Hepatocyte (in vitro differentiated cells): ENCODE data around the gene S100PBP. TPM values are rescaled to one million over a fixed set of nuclear protein-coding genes. Genes with fewer than 3 reads are reported as not detected.
"Not testable (repeated sequence)": the region's sequence is repeated elsewhere in the genome, so short reads cannot be mapped to it uniquely, and the experiment has no call there.

ENCODE experiments used
- DNase-seq: peaks from one replicate; pipeline ENCODE4 v3.0.0-alpha.2; 2016; ENCODE audit warnings: low spot score
- H2AFZ ChIP-seq: fragments of 200-600 bp; sonication (generic); 2 replicates; pipeline ENCODE4 v1.6.0; 2016; ENCODE audit warnings: antibody characterized with exemption, mild to moderate bottlenecking
- H3K27ac ChIP-seq: fragments of 200-600 bp; sonication (generic); 2 replicates; pipeline ENCODE4 v1.5.1; 2016; ENCODE audit warnings: mild to moderate bottlenecking
- H3K27me3 ChIP-seq: fragments of 200-600 bp; sonication (generic); 2 replicates; pipeline ENCODE4 v1.6.1; 2016
- H3K36me3 ChIP-seq: fragments of 200-600 bp; sonication (generic); replicated peaks from 2 replicates; pipeline ENCODE4 v1.5.1; 2016; ENCODE audit warnings: low read depth; ENCODE audit not compliant: insufficient read depth
- H3K4me1 ChIP-seq: fragments of 200-600 bp; sonication (generic); 2 replicates; pipeline ENCODE4 v1.5.1; 2016; ENCODE audit warnings: mild to moderate bottlenecking, moderate library complexity; ENCODE audit not compliant: insufficient read depth
- H3K4me2 ChIP-seq: fragments of 200-600 bp; sonication (generic); 2 replicates; pipeline ENCODE4 v1.6.0; 2016
- H3K4me3 ChIP-seq: fragments of 200-600 bp; sonication (generic); 2 replicates; pipeline ENCODE4 v1.5.1; 2016; ENCODE audit warnings: mild to moderate bottlenecking
- H3K79me2 ChIP-seq: fragments of 200-600 bp; sonication (generic); 2 replicates; pipeline ENCODE4 v1.6.0; 2017; ENCODE audit warnings: mild to moderate bottlenecking
- H3K9me2 ChIP-seq: fragments of 200-600 bp; sonication (generic); replicated peaks from 2 replicates; pipeline ENCODE4 v1.6.0; 2017; ENCODE audit warnings: mild to moderate bottlenecking; ENCODE audit not compliant: insufficient read depth
- H3K9me3 ChIP-seq: fragments of 200-600 bp; sonication (generic); 2 replicates; pipeline ENCODE4 v1.5.1; 2016; ENCODE audit warnings: low read depth, mild to moderate bottlenecking
- H4K20me1 ChIP-seq: fragments of 200-600 bp; sonication (generic); 2 replicates; pipeline ENCODE4 v1.6.0; 2016; ENCODE audit warnings: mild to moderate bottlenecking; ENCODE audit not compliant: insufficient read depth, poor library complexity, severe bottlenecking
- CTCF ChIP-seq: fragments of 200-600 bp; sonication (generic); IDR thresholded peaks from 2 replicates; pipeline ENCODE4 v1.5.1; 2016; ENCODE audit warnings: antibody characterized with exemption, mild to moderate bottlenecking; ENCODE audit not compliant: poor library complexity
- EZH2 ChIP-seq: fragments of 200-600 bp; sonication (generic); IDR thresholded peaks from 2 replicates; pipeline ENCODE4 v1.6.1; 2016; ENCODE audit warnings: antibody characterized with exemption, mild to moderate bottlenecking, borderline replicate concordance
- EZH2phosphoT487 ChIP-seq: fragments of 200-600 bp; sonication (generic); IDR thresholded peaks from one replicate; pipeline ENCODE4 v1.6.1; 2018; ENCODE audit warnings: antibody characterized with exemption, mild to moderate bottlenecking, low read depth, moderate library complexity; ENCODE audit not compliant: unreplicated experiment, severe bottlenecking
- WGBS: methylation state at CpG from one replicate; pipeline ENCODE4 v1.1.6; 2016; ENCODE audit warnings: low lambda C conversion rate; ENCODE audit errors: missing lambda C conversion rate; 5-methylcytosine and 5-hydroxymethylcytosine counted together
- polyA plus RNA-seq: library from polyadenylated mRNA; unstranded; fragments of >200 nt; fragmentation: Nextera tagmentation; extraction: Ambion mirVana; gene quantifications from 2 replicates; pipeline ENCODE4 v1.2.1, GENCODE V29; 2016
- total RNA-seq: library from RNA; depleted of rRNA; stranded (reverse); fragments of >200 nt; gene quantifications from 2 replicates; pipeline ENCODE4 v1.2.3, GENCODE V29; 2014

The S100PBP gene
- total and polyA plus RNA-seq, 2 experiments from 2014 or later: 10.7 to 41.5 TPM

- no peak overlapping the region for H3K4me3 ChIP-seq
- no peaks in the 10 kb centered on the region for H3K9me2 ChIP-seq
- H3K4me1 ChIP-seq: no peaks in the 10 kb centered on the region
- H3K4me2 ChIP-seq: no peak overlapping the region
- TF ChIP-seq EZH2 (no peak), EZH2phosphoT487 (no peak), CTCF (no peak)
- H2AFZ ChIP-seq: no peak overlapping the region
- H3K27ac ChIP-seq: no peak overlapping the region
- H3K36me3 ChIP-seq: no peaks in the 10 kb centered on the region
- no peaks in the 10 kb centered on the region for H4K20me1 ChIP-seq
- H3K9me3 ChIP-seq: no peaks in the 10 kb centered on the region
- no peaks in the 10 kb centered on the region for H3K79me2 ChIP-seq
- WGBS: 93% methylated on average over 3 of the region's 3 CpGs
- H3K27me3 ChIP-seq: no peaks in the 10 kb centered on the region
- no peak for DNase-seq
These were observed 32.6 kb upstream of the S100PBP start for GRCh38 chr1:32784817-32785216.

GRCh38 chr1:32786856-32787255, 30.6 kb upstream of the S100PBP start:
- H3K27me3 ChIP-seq: no peaks in the 10 kb centered on the region
- H3K27ac ChIP-seq: peak overlapping the region; percentile 51
- DNase-seq: no peak
- H3K9me3 ChIP-seq: no peaks in the 10 kb centered on the region
- no peak overlapping the region for H3K4me2 ChIP-seq
- no peaks in the 10 kb centered on the region for H3K79me2 ChIP-seq
- H4K20me1 ChIP-seq: no peaks in the 10 kb centered on the region
- H3K36me3 ChIP-seq: no peaks in the 10 kb centered on the region
- TF ChIP-seq EZH2phosphoT487: no peak
- peak; percentile 44 for TF ChIP-seq CTCF
- H3K4me3 ChIP-seq: no peak overlapping the region
- no peaks in the 10 kb centered on the region for H3K4me1 ChIP-seq
- H2AFZ ChIP-seq: no peak overlapping the region
- no peaks in the 10 kb centered on the region for H3K9me2 ChIP-seq
- WGBS: 74% methylated on average over 4 of the region's 4 CpGs

GRCh38 chr1:32789356-32789755, 28.1 kb upstream of the S100PBP start:
- not testable (repeated sequence) for H2AFZ ChIP-seq, H3K27me3 ChIP-seq, H3K9me3 ChIP-seq, H3K4me1 ChIP-seq, H3K27ac ChIP-seq, H3K4me2 ChIP-seq, H3K9me2 ChIP-seq, H3K36me3 ChIP-seq, DNase-seq, H3K4me3 ChIP-seq, H3K79me2 ChIP-seq, H4K20me1 ChIP-seq
- 86% methylated on average over 2 of the region's 2 CpGs for WGBS

GRCh38 chr1:32791881-32792280, 25.6 kb upstream of the S100PBP start:
- DNase-seq: no peak
- Histone ChIP-seq H2AFZ (no peak overlapping the region), H3K27me3 (no peaks in the 10 kb centered on the region), H3K4me2 (no peak overlapping the region), H3K4me3 (no peak overlapping the region), H3K79me2 (no peaks in the 10 kb centered on the region), H3K27ac (no peak overlapping the region), H4K20me1 (no peaks in the 10 kb centered on the region), H3K36me3 (peaks cover 4% of the 10 kb centered on the region), H3K9me2 (no peaks in the 10 kb centered on the region), H3K9me3 (no peaks in the 10 kb centered on the region), H3K4me1 (no peaks in the 10 kb centered on the region)
- TF ChIP-seq EZH2phosphoT487: no peak
- no peak for TF ChIP-seq EZH2
- no peak for TF ChIP-seq CTCF
- 94% methylated on average over 1 of the region's 1 CpG for WGBS

GRCh38 chr1:32795763-32796162, 21.7 kb upstream of the S100PBP start:
- peaks cover 15% of the 10 kb centered on the region for H3K79me2 ChIP-seq
- WGBS: 97% methylated on average over 4 of the region's 4 CpGs
- H2AFZ ChIP-seq, H3K36me3 ChIP-seq, H3K4me2 ChIP-seq, H3K9me3 ChIP-seq, H3K4me1 ChIP-seq, H3K9me2 ChIP-seq, H3K4me3 ChIP-seq, DNase-seq, H3K27ac ChIP-seq, H3K27me3 ChIP-seq, H4K20me1 ChIP-seq: not testable (repeated sequence)
